ENCODE measurements around the gene DZIP1. TPM values are rescaled to one million over a fixed set of nuclear protein-coding genes. Genes with fewer than 3 reads are reported as not detected.

DZIP1 gene
- total and polyA plus RNA-seq, 12 donors: 6.7 to 16.7 (median 9.9) TPM

- H3K27ac ChIP-seq: peak overlapping the region in 2 of 5 donors; percentile 63 to 75
- H3K27me3 ChIP-seq: no peaks in the 10 kb centered on the region
- peak overlapping the region in 2 of 4 donors; percentile 20 to 56 for H3K4me3 ChIP-seq
- H3K36me3 ChIP-seq (replicated peaks in 1 of 2): no peaks in the 10 kb centered on the region
- 23 to 46% (median 29%) methylated on average over 14 to 16 of the region's 16 CpGs for WGBS, 4 donors
- peaks cover 0 to 19% of the 10 kb centered on the region in 2 donors for H3K4me1 ChIP-seq (replicated peaks in 1 of 2)
- TF ChIP-seq CTCF (IDR thresholded peaks at IDR 0.05) (no peak), POLR2A (IDR thresholded peaks at IDR 0.05) (no peak)
- no peaks in the 10 kb centered on the region for H3K9me3 ChIP-seq (replicated peaks in 1 of 3)
- no peak for DNase-seq
- intact Hi-C loops (cut with DNase I): no loop called here
These were observed 953 bp downstream of the DZIP1 start for GRCh38 chr13:95643571-95643935.

GRCh38 chr13:95642999-95643398, 1.5 kb downstream of the DZIP1 start:
- peaks cover 0 to 19% of the 10 kb centered on the region in 2 donors for H3K4me1 ChIP-seq (replicated peaks in 1 of 2)
- WGBS, 4 donors: 63 to 79% (median 67%) methylated on average over 3 of the region's 3 CpGs
- no peak overlapping the region for H3K27ac ChIP-seq
- no peaks in the 10 kb centered on the region for H3K9me3 ChIP-seq (replicated peaks in 1 of 3)
- H3K27me3 ChIP-seq: no peaks in the 10 kb centered on the region
- TF ChIP-seq CTCF (IDR thresholded peaks at IDR 0.05) (no peak), POLR2A (IDR thresholded peaks at IDR 0.05) (no peak)
- no peak for DNase-seq
- H3K4me3 ChIP-seq: no peak overlapping the region
- intact Hi-C loops (cut with DNase I): no loop called here
- no peaks in the 10 kb centered on the region for H3K36me3 ChIP-seq (replicated peaks in 1 of 2)

GRCh38 chr13:95642028-95642621, 2.4 kb downstream of the DZIP1 start:
- peak overlapping the region in 2 of 4 donors; percentile 13 to 51 for H3K4me3 ChIP-seq
- no peak for TF ChIP-seq CTCF (IDR thresholded peaks at IDR 0.05)
- no peak for TF ChIP-seq POLR2A (IDR thresholded peaks at IDR 0.05)
- H3K36me3 ChIP-seq (replicated peaks in 1 of 2): no peaks in the 10 kb centered on the region
- WGBS, 4 donors: 22 to 42% (median 29%) methylated on average over 11 to 35 of the region's 35 CpGs
- peak in 3 of 7 donors; percentile 24 to 64 (median 26) for DNase-seq
- intact Hi-C loops (cut with DNase I): no loop called here
- H3K4me1 ChIP-seq (replicated peaks in 1 of 2): peaks cover 0 to 19% of the 10 kb centered on the region in 2 donors
- no peaks in the 10 kb centered on the region for H3K27me3 ChIP-seq
- no peak overlapping the region for H3K27ac ChIP-seq
- no peaks in the 10 kb centered on the region for H3K9me3 ChIP-seq (replicated peaks in 1 of 3)

- 36 to 71% (median 44%) methylated on average over 19 to 58 of the region's 58 CpGs for WGBS, 4 donors
- Histone ChIP-seq H3K27me3 (no peaks in the 10 kb centered on the region), H3K9me3 (replicated peaks in 1 of 3) (no peaks in the 10 kb centered on the region), H3K4me3 (peak overlapping the region in 2 of 4 donors; percentile 13 to 51), H3K4me1 (replicated peaks in 1 of 2) (peaks cover 0 to 19% of the 10 kb centered on the region in 2 donors), H3K36me3 (replicated peaks in 1 of 2) (no peaks in the 10 kb centered on the region), H3K27ac (no peak overlapping the region)
- intact Hi-C loops (cut with DNase I): no loop called here
- no peak for TF ChIP-seq CTCF (IDR thresholded peaks at IDR 0.05)
- TF ChIP-seq POLR2A (IDR thresholded peaks at IDR 0.05): no peak
- peak in 1 of 7 donors; percentile 62 for DNase-seq
These were observed 3.0 kb downstream of the DZIP1 start for GRCh38 chr13:95641291-95642027.

All from adrenal gland (tissue), 12 donors.